DMS153 (cell line): ENCODE data around the gene PNPO.
A peak's percentile ranks its signal among the peaks of the same experiment; 100 is the strongest.

ENCODE experiments used
- DNase-seq: peaks from one replicate; lab custom pipeline; 2025; lab: John Stamatoyannopoulos, UW

Gene PNPO

GRCh38 chr17:47949946-47950345 lies 8.6 kb downstream of the PNPO start:
- DNase-seq: no peak

GRCh38 chr17:47950448-47950847 lies 9.1 kb downstream of the PNPO start:
- no peak for DNase-seq

GRCh38 chr17:47952171-47953021 lies 11.0 kb downstream of the PNPO start:
- DNase-seq: no peak

GRCh38 chr17:47953909-47954308 lies 12.5 kb downstream of the PNPO start:
- DNase-seq: no peak

GRCh38 chr17:47955497-47956461 lies 14.4 kb downstream of the PNPO start:
- DNase-seq: no peak

GRCh38 chr17:47956791-47957590 lies 15.6 kb downstream of the PNPO start:
- DNase-seq: peak; percentile 55

GRCh38 chr17:47957591-47958490 lies 16.5 kb downstream of the PNPO start, which contains the start of gene PRR15L:
PRR15L (minus strand) TSS chr17:47957883; CDS start chr17:47953234, 4,649 bp downstream.
- DNase-seq: peak; percentile 96

- DNase-seq: peak; percentile 58
Measured at GRCh38 chr17:47959825-47960655, 18.7 kb downstream of the PNPO start.

GRCh38 chr17:47961406-47961805 lies 20.0 kb downstream of the PNPO start:
- DNase-seq: no peak

- DNase-seq: no peak
Measured at GRCh38 chr17:47962901-47963300, 21.5 kb downstream of the PNPO start.

GRCh38 chr17:47964856-47965255 lies 23.5 kb downstream of the PNPO start:
- no peak for DNase-seq

- DNase-seq: no peak
Measured at GRCh38 chr17:47966079-47966519, 24.7 kb downstream of the PNPO start.

- DNase-seq: no peak
Measured at GRCh38 chr17:47967607-47968252, 26.4 kb downstream of the PNPO start.

- no peak for DNase-seq
Measured at GRCh38 chr17:47968836-47969235, 27.5 kb downstream of the PNPO start.

- DNase-seq: no peak
Measured at GRCh38 chr17:47969930-47970724, 28.8 kb downstream of the PNPO start.

GRCh38 chr17:47970725-47971499 lies 29.5 kb downstream of the PNPO start, which contains the start of gene CDK5RAP3:
CDK5RAP3 (plus strand) TSS chr17:47971113; CDS start chr17:47971147, 34 bp downstream.
- peak; percentile 99 for DNase-seq

- DNase-seq: no peak
Measured at GRCh38 chr17:47973541-47973940, 32.2 kb downstream of the PNPO start.
